ENCODE data around the gene OR10K2. TPM values are rescaled to one million over a fixed set of nuclear protein-coding genes. Genes with fewer than 3 reads are reported as not detected.
"Not testable (repeated sequence)": the region's sequence is repeated elsewhere in the genome, so short reads cannot be mapped to it uniquely, and the experiment has no call there.

The OR10K2 gene, protein sequence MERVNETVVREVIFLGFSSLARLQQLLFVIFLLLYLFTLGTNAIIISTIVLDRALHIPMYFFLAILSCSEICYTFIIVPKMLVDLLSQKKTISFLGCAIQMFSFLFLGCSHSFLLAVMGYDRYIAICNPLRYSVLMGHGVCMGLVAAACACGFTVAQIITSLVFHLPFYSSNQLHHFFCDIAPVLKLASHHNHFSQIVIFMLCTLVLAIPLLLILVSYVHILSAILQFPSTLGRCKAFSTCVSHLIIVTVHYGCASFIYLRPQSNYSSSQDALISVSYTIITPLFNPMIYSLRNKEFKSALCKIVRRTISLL
- total RNA-seq = not detected in 2 replicates

DNA sequence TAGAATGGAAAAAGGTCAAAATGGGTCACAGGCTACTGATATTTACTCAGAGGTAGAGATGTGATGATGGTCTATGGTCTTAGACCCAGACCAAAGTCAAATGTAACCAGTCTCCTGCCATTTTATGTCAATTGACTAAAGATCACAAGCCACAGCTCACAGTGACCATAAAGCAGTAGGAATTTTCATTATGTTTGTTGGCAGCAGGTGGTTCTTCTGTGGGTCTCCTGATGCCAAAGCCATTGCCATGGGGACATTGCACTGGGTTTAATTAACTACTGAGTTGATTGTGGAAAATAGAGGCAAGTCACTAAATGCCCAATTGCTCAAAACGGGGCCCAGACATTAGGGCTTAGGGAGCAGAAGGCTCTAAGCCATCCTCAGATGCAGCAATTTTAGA lies at the start of gene OR10K2:
OR10K2 (minus strand) TSS at position 101 of the 400 bp plus-strand sequence. CDS start 5,371 bp downstream, outside the sequence.
- DNase-seq = no peak

DNA sequence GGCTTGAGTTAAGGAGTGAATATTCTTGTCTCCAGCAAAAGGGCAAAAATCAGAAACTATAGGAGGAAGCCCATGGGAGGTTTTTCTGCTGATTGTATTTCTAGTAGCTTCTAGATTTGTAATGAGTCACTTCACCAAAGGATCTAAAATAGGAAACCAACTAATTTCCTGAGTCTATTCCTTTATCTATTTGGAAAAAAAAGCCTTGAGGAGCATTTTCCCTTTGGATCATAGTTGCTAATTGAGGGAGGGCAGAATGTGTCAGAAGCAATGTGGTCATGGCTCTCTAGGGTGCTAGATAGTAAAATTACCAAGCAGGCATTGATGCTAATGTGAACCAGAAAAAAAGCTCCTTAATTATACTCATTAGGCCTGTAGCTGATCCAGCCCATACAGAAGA lies 45.9 kb upstream of the OR10K2 start, which contains the start of gene OR10R2:
OR10R2 (plus strand) TSS at position 301 of the 400 bp plus-strand sequence. CDS start 106 bp downstream, outside the sequence.
- DNase-seq = no peak

DNA sequence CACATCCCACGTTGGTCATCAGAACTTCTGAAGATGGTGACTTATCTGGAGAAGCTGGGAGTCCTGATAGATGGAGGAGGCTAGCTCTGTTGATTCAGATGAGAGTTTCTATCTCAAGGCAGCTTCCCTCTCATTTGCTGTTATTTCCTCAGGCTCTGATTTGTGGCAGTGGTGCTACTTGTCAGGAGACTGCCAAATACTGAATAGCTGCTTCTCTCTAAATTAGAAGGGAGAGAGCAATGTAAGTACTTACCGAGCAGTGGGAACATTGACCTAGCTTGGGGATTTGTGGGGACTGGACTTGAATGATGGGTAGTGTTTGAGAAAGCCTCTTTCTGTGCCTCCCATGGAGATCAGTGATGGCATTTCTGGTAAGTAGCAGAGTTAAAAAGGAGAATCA lies 35.5 kb upstream of the OR10K2 start, which contains the start of gene OR10K1:
OR10K1 (plus strand) TSS at position 301 of the 400 bp plus-strand sequence. CDS start 3,728 bp downstream, outside the sequence.
- no peak for DNase-seq

DNA sequence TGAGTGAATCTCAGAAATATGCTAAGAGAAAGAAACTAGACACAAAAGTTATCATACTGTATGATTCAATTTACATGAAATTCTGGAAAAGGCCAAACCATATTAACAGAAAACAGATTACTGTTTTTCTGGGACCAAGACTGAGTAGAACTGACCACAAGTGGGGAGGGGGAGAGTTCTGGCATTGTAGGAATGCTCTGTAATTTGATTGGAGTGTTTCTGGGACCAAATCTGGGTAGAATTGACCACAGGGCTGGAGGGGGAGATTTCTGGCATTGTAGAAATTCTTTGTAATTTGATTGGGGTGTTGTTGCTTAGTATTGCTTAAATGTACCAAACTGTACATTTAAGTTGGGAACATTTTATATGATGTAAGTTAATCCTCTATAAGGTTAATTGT lies 32.2 kb upstream of the OR10K2 start:
- no peak for DNase-seq

DNA sequence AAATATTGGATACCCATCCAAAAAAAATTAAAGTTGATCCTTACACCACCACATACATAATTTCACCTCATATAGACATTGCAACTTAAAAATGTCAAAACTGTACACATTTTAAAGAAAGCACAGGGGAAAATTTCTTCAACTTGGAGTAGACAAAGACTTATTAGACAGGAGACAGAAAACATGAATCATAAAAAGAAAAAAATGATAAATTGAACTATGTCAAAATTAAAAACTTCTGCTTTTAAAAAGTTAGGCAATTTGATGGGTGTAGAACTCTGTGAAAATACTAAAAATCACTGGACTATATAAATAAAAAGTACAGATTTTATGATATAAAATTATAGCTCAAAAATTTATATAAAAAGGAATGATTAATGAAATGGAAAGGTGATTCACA lies 31.2 kb upstream of the OR10K2 start:
- no peak for DNase-seq

DNA sequence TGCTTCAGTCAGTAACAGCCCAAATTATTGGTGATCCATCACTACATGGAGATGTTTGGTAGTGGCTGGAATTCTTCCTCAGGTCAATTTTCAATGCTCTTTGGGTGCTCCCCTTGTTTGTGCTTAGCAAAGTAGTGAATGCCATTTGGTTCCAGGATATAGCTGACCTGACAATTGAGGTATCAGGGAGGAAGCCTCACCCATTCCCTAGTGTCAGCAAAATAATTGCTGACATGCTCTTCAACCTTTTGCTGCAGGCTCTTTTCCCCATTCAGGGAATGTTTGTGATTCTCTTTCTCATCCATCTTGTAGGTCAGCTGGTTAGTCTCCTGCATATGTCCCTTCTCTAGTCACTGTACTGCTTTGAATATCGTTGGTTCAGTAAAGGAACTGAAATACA lies 28.5 kb upstream of the OR10K2 start:
- no peak for DNase-seq

DNA sequence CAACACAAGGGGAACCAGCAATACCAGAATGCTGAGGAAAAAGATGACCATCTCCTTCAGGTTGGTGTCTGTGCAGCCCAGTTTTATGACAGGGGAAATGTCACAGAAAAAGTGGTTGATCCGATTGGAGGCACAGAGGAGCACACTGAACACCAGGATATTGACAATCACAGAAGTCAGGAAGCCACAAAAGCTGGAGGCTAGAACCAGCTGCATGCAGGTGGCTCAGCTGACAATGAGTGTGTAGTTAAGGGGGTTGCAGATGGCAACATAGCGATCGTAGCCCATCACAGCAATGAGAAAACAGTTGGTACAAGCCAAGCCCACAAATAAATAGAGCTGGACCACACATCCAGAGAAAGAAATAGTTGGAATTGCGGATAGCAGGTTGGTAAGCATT lies 19.3 kb upstream of the OR10K2 start:
- DNase-seq = no peak

DNA sequence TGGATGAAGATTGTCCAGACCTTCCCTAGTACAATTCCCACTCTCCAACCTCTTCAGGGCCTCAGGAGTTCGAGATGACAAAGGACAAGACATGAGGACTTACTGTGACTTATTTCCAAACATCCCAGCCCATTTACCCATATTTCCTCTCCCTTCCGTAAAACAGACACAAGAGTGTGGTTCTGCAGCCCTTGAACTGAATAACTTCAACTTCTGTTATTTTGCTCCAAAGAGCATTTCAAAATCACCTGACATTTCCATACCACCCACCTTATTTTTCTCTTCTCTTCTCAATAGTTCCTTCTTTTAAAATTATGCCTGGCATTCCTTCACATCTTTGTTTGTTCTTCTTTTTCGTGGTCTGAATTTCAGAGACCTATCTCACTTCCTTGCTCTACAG lies 8.7 kb upstream of the OR10K2 start:
- no peak for DNase-seq

DNA sequence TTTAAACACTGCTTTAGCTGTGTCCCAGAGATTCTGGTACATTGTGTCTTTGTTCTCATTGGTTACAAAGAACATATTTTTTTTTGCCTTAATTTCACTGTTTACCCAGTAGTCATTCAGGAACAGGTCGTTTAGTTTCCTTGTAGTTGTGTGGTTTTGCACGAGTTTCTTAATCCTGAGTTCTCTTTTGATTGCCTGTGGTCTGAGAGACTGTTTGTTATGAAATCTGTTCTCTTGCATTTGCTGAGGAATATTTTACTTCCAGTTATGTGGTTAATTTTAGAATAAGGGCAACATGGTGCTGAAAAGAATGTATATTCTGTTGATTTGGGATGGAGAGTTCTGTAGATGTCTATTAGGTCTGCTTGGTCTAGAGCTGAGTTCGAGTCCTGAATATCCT lies 4.1 kb upstream of the OR10K2 start:
- DNase-seq = not testable (repeated sequence)

DNA sequence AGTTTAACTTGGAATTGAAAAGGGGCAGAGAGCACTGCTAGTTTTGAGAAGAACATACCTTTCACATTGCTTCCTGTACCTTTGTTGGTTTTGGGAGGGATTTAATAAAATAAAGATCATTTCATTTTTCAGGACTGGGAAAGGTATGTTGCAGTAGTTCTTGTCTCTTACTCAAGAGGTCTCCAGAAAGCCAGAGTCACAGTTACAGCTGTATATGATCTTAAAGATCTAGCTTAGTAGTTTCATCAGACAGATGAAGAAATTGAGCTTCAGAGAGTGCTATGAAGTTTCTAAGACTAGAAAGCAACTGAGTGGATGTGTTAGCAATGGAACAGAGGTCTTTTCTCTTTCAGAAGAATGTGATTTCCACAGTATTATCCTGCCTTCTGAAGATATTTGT lies 1.0 kb downstream of the OR10K2 start:
- no peak for DNase-seq

DNA sequence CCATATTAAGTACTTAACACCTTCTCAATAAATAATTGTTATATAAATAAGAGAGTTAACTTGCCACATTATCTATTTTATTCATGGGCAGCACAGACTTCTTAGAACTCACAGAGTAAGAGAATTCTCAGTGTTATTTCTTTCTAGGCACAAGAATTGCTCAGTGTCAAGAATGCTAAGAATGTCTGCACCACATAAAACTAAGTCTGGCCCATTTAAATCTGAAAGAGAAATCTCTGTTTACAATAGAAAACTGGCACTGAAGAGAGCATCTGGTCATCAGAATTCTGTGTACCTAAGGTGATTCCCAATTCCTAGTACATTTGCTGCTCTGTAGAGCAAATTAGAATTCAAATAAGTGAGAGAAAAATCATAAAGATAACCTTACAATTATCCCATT lies 3.8 kb downstream of the OR10K2 start:
- DNase-seq = no peak

DNA sequence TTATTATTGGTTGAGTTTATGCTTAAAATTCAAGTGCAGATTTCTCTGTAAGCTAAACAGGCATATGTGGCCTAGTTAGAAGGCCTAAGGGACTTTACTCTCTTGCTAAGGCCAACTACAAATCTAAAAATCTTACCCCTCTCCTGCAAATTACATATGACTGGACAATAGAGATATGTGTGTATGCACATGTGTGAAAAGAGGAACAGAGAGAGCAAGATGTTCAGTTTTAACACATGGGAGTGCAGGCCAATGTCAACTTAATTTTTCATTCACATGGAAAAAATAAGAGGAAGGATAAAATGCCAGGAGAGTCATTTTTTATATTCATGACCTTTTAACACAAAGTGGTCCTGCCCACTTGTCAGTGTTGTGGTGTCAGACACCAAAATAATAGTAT lies 8.5 kb downstream of the OR10K2 start:
- DNase-seq = no peak

DNA sequence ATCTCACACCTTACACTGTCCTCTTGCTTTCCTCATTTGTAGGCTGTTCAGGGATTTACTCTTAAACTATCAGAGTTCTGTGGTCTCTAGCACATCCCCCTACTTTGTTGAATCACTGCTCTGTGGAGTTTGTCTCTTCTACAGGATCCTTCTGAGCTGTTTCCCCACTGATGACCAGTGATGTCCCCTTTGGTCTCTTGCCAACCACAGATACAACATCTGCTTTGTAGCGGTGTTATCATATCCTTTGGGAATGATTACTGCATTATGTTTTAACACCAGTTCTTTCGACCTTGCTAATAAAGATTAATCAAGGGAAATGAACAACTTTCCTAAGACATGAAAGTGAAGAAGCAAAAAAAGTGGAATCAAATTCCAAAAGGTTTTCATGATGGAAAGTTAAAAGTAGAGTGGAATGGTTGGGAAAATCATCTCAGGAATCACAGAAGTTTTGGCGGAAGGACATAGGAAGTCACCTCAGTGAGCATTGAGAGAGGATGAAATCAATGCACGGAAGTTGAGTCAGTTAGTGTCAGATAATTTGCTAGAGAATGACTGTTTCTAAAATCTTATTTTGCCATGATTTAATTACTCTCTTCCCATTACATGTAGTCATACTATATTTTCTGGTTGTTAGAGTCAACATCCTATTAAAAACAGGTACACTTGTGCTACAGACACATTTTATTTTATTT lies 11.2 kb downstream of the OR10K2 start:
- no peak for DNase-seq

DNA sequence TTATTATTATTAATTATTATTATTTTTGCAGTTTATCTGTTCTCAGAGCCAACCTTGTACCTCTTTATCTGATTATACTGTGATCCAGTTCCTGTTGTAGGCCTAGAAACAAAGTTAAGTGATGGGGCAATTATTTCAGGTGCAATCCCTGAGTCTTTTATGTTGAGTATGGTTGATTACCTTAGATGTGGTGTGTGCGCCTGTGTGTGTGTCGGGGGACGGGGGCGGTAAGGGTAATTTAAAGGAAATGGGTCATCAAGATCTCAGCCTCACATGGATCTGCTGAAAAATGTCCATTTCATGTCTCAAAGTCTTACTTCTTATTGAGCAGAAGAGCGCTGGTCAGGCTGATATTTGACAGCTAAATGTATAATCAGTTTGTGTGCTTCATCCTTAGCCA lies 18.9 kb downstream of the OR10K2 start:
- DNase-seq = no peak

DNA sequence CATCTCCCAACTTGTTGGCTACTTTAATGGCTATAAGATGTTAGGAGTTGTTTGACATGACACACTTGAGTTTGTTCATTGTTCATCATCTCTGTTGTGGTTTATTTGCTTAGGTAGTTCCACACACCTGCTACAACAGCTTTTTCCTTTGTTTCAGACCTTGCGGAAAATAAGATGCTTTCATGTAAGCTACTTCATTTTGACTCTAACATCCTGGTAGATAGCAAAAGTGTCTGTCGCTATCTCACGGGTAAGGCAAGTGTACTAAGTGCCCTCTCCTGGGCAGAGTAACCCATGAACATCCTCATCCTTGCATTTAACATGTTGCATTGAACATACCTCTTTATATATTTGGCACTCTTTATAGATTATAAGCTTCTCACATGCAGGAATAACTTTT lies 25.2 kb downstream of the OR10K2 start:
- DNase-seq = no peak

DNA sequence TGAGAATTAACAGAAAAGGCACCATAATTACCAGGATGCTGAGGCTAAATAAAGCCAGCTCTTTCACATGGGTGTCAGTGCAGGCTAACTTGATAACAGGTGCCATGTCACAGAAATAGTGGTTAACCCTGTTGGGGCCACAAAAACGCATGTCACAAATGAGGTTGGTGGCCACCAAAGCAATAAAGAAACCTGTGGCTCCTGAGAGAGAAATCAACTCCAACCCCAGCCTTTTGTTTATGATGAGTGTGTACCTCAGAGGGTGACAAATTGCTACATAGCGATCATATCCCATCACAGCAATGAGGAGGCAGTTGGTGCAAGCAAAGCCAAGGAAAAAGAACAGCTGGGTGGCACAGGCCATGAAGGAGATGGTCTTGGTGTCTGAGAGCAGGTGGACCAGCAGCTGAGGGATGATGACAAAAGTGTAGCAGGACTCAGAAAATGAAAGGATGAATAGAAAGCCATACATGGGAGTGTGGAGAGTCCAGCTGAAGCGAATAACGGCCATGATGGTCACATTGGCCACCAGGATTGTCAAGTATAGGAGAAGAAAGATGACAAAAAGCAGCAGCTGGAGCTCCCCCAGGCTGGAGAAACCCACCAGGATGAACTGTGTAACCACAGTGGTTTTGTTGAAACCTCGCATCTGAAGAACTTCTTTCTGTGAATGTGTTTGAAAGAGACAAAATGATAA lies 27.1 kb downstream of the OR10K2 start, which contains the start of gene OR10T2:
OR10T2 (minus strand) TSS at position 649 of the 697 bp plus-strand sequence; CDS start at position 649, 0 bp downstream.
- no peak for DNase-seq

DNA sequence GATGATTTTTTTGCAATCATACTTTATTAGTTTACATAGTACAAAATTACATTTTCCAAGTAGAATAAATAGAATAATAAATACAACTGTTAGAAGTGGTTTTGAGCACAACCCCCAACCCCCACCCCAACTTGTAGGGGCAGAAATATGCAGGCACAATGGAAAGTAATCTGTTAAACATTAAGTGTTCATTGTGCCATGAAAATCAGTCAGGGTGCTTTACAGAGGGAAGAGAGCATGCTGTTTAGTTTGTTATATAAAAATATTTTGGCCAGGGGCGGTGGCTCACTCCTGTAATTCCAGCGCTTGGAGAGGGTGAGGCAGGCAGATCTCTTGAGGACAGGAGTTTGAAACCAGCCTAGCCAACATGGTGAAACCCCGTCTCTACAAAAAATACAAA lies 29.4 kb downstream of the OR10K2 start:
- DNase-seq = no peak

DNA sequence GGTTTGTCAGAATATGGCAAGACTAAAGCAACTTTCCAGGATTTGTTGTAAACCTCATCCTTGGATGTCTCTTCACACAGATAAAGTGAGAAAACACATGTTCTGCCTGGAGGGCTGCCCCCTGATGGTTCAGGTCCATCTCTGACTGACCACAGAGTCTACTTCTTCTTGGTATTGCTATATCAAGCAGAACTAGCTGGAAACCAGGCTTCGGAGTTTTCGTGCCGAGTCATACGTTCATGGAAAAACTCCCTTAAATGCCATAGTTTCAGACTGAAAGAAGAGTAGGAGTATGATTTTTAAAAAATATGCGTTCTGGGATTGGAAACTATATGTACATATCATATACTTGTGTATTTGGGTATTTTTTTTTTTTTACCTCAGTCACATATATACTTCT lies 32.6 kb downstream of the OR10K2 start:
- DNase-seq = no peak

DNA sequence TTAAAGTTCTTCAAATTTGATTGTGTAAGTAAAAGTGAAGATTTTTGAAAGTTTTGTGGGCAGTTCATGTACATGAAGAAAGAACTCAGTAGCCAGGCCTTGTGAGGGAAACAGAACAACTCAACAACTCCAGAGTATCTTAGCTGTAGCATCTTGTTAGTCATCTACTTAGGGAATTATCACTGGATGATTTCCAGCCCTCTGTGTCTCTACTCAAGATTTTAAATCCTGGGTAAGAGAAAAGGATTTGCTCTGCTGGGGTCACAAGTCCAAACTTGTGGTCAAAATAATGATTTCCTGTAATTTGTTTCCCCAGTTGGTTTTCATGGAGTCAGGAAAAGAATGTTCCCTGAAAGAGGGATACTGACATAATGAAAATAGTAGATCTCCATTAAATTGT lies 34.9 kb downstream of the OR10K2 start:
- no peak for DNase-seq

DNA sequence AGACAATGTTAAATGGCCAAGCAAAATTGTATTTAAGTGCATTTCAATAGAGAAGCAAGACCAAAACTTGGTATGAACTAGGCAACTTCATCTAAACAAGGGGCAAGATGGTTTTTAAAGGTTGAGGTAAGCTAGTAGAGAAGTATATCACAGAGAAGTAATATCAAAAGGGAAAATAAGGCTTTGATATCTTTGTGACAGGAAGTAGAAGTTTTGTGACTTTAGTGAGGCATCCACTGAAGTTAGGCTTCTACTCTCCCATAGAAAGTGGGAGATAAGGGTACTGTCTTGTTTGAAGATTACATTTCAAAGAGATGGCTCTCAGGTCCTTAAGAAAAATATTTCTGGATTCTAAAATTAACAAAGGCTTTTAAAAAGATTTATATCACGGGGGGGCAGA lies 35.7 kb downstream of the OR10K2 start:
- DNase-seq = no peak

DNA sequence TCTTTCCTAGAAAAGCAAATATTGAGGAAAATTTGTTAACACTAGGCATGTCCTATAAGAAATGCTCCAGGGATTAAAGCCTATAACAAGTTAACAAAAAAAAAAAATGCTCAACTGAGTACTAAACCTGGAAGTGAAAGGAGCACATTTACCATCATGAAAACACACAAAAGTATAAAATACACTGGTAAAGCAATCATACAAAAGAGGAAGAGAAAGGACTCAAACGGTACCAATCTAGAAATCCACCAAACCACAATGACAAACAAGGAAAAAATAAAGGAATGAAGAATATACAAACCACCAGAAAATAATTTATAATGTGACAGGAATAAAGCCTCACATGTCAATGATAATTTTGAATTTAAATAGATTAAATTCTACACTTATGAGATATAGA lies 51.2 kb downstream of the OR10K2 start:
- no peak for DNase-seq

DNA sequence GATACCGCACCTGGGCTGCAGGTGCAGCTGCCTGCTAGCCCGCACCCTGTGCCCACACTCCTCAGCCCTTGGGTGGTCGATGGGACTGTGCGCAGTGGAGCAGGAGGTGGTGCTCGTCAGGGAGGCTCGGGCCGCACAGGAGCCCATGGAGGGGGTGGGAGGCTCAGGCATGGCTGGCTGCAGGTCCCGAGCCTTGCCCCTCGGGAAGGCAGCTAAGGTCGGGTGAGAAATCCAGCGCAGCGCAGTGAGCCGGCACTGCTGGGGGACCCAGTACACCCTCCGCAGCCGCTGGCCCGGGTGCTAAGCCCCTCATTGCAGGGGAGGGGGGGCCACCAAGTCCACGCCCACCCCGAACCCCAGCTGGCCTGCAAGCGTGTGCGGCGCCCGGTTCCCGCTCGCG lies 51.9 kb downstream of the OR10K2 start:
- not testable (repeated sequence) for DNase-seq

DNA sequence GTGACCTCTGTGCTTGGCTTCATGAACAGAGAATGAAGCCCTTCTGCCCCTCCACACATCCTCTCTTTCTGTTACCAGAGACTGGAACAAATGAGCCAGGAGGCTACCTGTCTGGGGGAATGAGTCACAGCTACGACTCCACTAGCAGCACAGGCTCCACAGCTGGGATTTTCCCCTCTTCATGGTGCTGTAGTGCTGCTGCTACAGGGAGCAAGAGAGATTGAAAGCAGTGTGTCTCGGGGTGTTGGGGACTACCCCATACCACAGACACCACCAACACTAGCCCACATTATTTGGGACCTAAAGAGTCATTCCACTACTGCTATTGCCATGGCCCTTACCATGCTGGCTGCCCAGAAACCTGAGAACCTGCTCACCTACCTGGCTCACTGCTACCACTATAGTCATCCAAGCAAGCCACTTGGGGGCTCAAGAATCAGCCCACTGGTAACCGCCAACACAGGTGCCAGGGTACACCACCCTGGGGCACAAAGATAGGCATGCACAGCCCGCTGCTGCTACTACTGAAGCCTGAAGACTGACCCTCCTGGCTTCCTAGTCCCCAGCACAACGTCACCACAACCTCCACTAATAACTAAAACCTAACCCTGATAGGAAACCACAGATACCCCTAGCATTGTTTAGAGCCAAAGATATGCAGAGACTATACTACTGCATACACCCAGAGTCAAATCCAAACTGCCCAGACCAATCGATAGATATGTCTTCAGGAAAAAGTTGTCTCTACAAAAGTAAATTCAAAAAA lies 54.7 kb downstream of the OR10K2 start:
- no peak for DNase-seq
